Adrenal gland (tissue), 5 donors: ENCODE results near the gene URB2.

Experiments
- CTCF ChIP-seq, 6 experiments: fragments of 450-650 bp in 4 of 6; fragments of 200-600 bp in 2 of 6; sonication (generic) in 1 of 6; IDR thresholded peaks; 1 replicate in 5 of 6; 2 replicates in 1 of 6; pipeline versions ENCODE4 v1.5.1 to v1.8.0; 2016 to 2021; ENCODE audit warnings: antibody characterized with exemption in 6 of 6, mild to moderate bottlenecking in 2 of 6, moderate library complexity in 1 of 6
- POLR2A ChIP-seq, 2 donors: fragments of 450-650 bp; IDR thresholded peaks; one replicate each; pipeline ENCODE4 v1.6.1; 2017; ENCODE audit warnings: antibody characterized with exemption in 2 of 2, mild to moderate bottlenecking in 2 of 2, moderate library complexity in 1 of 2
- donor health status: DM: no; HTN: no; CAD: no.

GRCh38 chr1:229629261-229629660 is 3.2 kb downstream of the URB2 start:
- no peak for TF ChIP-seq CTCF (IDR thresholded peaks at IDR 0.05)
- TF ChIP-seq POLR2A (IDR thresholded peaks at IDR 0.05), result no peak
